Activated naive CD4-positive, alpha-beta T cell (primary cell): Measurements from ENCODE around the gene AIG1.
"Not testable (repeated sequence)": the region's sequence is repeated elsewhere in the genome, so short reads cannot be mapped to it uniquely, and the experiment has no call there.

Experiments
- DNase-seq, 4 experiments: peaks; one replicate each; lab custom pipeline; 2025; lab: John Stamatoyannopoulos, UW

AIG1 gene

DNA sequence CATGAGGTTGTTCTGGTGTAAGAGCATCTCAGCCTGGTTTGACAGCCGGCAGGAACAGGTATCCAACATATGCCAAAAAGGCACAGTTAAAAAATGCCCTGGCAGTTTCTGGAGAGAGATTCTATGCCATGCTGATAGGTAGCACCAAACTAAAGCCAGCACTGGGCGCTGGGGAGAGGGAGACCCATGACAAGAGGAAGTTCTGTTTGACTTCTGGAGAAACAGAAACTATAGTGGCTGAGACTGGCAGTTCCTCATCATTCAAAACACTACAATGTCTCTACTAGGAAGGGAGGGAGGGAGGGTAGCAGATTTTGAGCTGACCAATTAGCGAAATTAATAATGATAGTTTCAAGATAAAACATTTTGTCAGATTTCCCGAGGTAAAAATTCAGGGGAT, 215.7 kb downstream of the AIG1 start:
- no peak for DNase-seq

- no peak for DNase-seq
Observed at GRCh38 chr6:143279385-143279784, 218.7 kb downstream of the AIG1 start.

GRCh38 chr6:143283887-143284645, 223.4 kb downstream of the AIG1 start:
- DNase-seq, result no peak

- no peak for DNase-seq
Observed at GRCh38 chr6:143286251-143286795, 225.6 kb downstream of the AIG1 start.

DNA sequence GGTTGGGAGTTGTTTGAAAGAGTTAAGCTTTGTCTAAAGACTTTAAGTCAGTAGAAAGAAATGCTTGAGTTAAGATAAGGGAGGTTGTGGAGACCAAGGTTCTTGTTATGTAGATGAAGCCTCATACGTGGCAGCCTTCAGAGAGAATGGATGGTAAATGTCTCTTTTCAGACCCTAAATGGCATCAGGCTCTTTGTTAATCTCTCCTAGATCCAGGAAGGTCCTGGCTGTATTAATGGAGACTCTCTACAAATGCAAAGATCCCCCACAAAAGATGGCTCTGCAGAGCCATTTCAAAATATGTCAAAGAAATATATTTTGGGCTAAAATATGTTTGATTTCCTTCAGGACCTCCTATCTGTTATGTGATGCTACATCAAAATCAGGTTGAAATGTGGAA, 228.2 kb downstream of the AIG1 start:
- DNase-seq, result no peak

- no peak for DNase-seq
Observed at GRCh38 chr6:143290206-143290605, 229.5 kb downstream of the AIG1 start.

DNA sequence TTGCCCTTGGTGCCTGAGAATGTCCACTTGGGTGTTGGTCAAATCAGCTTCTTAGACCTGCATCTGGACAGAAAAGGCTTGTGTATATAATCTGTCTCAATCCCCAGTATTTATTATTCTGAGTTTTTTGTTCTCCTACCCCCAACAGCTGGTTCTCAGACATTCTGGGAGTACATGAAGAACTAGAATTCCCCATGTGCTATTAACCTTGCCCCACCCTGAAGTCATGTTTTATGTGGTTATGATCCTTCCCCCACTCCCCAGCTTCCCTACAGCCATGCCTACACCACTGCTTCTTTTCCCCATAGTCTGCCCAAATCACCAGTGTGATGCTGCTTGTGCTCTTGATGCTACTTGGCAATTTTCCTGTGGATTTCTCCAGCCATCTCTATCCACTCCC, 232.8 kb downstream of the AIG1 start:
- no peak for DNase-seq

DNA sequence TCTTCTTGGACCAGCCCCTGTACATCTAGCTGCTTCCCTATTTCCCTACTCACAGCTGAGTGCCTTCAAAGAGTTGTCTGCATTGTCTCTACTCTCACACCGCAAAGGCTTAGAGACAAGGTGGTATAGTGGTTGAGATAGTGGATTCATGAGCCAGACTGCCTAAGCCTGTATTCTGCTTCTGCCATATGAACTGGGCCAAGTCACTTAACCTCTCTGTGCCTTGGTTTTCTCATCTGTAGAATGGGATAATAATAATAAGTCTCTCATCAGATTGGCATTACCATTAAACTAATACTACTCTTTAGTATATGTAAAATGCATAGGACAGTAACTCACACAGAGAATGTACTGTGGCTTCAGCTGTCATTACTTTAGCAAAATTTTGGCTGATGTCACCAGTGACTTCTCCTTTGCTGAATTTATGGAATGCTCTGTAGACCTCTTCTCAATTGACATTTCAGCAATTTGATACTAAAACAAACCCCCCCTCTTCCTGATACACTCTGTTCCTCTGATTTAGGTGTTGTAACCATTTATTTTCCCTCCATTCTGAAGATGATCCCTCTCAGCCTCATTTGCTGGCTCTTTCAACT, 233.7 kb downstream of the AIG1 start:
- no peak for DNase-seq

DNA sequence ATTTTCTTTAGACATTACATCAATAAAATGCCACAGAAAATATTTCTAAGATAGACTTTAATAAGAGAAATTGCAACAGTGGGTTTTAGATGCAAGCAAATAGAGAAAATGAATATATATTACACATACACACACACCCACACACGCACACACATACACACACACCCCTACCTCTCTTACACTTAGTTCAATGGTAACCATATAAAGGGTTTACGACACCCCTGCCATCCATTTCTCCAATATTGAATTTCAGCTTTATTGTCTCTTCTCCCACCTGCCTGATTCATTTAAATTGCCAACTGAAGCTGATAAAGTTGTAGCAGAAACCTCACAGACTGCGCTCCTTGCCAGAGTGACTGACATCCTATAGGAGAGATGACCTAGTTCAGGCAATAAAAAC, 235.2 kb downstream of the AIG1 start:
- DNase-seq, result no peak

DNA sequence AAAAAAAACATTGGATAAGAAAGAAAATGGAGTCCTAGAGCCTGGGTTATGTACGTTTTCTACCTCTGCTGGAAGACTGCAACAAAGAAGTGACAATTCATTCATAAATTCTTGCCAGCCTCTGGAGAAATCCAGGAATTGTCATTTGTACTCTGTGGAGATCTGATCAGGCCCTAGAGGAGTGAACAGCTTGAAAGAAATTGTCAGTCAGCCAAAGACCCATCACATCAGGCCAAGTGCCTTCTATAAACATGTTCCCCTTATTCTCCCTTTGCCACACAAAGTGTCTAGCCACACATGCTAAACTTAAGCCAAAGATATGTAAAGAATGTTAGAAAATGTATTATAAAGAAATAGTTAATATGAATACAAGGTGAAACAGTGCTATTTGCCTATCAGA, 237.4 kb downstream of the AIG1 start:
- no peak for DNase-seq

DNA sequence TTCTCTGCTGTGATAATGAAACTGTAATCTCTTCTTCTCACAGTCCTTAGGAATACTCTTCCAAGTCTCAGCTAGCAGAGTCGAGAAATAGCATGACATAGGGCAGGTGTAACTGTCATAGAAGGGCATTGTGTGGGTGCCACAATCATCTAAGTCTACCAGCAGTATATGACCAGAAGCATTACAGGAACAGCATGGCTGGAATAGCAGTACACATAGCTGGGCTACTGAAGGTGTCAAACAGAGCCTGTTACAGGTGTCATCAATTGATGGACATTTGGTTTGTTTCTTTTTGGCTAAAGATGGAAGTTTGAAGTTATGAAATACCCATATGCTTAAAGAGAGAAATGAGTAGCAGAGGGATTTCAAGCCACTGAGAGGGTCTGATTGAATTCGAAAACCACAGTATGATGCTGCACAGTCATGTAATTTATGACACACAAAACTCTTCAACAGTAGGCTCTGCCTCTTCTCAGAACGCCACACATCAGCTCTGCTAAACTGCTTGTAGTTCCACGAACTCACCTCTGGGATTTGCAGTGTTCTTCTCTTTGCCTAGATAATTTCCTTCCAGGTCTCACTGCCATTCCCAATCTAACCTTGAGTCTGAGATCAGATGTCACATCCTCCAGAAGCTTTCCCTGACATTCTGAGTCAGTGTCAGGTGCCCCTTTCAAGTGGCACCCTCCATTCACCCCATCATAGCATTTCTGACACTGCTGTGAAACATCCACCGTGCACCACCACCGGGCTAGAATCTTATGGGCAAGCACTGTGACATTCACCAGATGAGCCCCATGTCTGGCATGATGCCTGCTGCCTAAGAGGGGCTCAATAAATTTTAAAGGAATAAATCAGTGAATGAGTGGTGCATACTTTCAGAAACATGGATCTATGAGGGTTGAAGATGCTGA, 238.8 kb downstream of the AIG1 start:
- no peak for DNase-seq

DNA sequence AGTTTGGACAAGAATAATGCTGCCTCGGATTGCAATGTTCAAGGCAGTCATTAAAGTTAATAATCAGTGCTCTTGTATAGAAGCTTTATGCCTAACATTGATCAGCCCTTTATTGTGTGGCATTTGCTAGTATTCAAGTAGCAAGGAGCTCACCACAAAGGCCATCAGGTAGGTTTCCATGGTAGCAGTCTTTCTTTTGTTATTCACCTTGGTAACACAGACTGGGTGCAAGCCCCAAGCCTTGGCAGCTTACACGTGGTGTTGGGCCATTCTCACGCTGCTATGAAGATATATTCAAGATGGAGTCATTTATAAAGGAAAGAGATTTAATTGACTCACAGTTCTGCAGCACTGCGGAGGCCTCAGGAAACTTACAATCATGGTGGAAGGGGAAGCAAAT, 240.5 kb downstream of the AIG1 start:
- DNase-seq, result no peak

DNA sequence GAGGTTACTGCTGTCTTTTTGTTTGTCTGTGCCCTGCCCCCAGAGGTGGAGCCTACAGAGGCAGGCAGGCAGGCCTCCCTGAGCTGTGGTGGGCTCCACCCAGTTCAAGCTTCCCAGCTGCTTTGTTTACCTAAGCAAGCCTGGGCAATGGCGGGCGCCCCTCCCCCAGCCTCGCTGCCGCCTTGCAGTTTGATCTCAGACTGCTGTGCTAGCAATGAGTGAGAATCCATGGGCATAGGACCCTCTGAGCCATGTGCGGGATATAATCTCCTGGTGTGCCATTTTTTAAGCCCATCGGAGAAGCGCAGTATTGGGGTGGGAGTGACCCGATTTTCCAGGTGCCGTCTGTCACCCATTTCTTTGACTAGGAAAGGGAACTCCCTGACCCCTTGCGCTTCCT, 247.1 kb downstream of the AIG1 start:
- DNase-seq, result not testable (repeated sequence)

- DNase-seq, result no peak
Observed at GRCh38 chr6:143313163-143313562, 252.5 kb downstream of the AIG1 start.

DNA sequence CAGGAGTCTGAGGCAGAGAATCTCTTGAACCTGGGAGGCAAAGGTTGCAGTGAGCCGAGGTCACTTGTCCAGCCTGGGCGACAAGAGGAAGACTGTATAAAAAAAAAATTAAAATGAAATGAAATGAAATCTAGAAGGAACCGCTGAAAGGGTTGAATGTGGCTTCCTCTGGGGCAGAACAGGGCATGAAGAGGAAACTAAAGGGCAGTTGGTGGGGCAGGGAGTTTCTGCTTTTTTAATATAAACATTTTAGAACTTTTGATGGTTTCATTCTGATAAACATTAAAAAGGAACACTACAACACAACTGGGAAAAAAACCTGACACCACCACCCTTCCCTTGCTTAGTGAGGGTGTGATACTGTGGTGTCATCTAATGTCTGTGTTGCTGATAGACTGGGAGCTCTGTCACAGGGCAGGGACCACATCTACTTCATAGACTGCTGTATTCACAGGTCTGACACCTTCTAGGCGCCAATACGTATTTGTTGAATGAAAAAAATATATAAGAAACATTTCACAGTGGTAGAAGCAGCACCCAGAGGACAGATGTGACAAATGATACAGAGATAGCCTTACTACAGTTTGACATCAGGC, 260.9 kb downstream of the AIG1 start:
- DNase-seq, result no peak

- no peak for DNase-seq
Observed at GRCh38 chr6:143322386-143322785, 261.7 kb downstream of the AIG1 start.

GRCh38 chr6:143323729-143324470, 263.2 kb downstream of the AIG1 start:
- no peak for DNase-seq

- no peak for DNase-seq
Observed at GRCh38 chr6:143325379-143326140, 264.9 kb downstream of the AIG1 start.

GRCh38 chr6:143328876-143329275, 268.2 kb downstream of the AIG1 start:
- no peak for DNase-seq

- DNase-seq, result no peak
Observed at GRCh38 chr6:143329323-143329722, 268.6 kb downstream of the AIG1 start.

DNA sequence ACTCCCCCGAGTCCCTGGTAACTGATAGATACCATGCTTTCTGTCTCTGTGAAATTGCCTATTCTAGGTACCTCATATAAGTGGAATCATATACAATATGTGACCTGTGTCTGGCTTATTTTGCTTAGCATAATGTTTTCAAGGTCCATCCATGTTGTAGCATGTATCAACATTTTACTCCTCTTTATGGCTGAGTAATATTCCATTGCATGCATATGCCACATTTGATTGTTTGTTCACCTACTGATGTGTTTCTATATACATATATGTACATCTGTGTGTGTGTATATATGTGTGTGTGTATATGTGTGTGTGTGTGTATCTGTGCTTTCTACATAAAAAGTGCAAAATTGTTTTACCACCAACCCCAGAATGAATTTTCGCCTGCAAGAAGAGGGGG, 270.7 kb downstream of the AIG1 start:
- DNase-seq, result no peak
